Anterior cingulate cortex (tissue), 58 donors: Measurements from ENCODE around the gene LINGO3.
"Not testable (repeated sequence)": the region's sequence is repeated elsewhere in the genome, so short reads cannot be mapped to it uniquely, and the experiment has no call there.

Source experiments
- DNase-seq, 58 donors: peaks; one replicate each; lab custom pipeline; 2025; lab: John Stamatoyannopoulos, UW

Gene LINGO3

GRCh38 chr19:2308114-2308556, at the start of gene LINGO3:
Gene LINGO3, minus strand, starts transcription at chr19:2308154. Its CDS starts 16,378 bp downstream, at chr19:2291776.
- DNase-seq = peak in 3 of 58 donors; percentile 14 to 33 (median 18)

GRCh38 chr19:2356036-2356646, 48.2 kb upstream of the LINGO3 start:
- DNase-seq = no peak

- DNase-seq = no peak
These were observed 47.4 kb upstream of the LINGO3 start for GRCh38 chr19:2355168-2356035.

GRCh38 chr19:2354670-2355069, 46.7 kb upstream of the LINGO3 start:
- DNase-seq = no peak

- no peak for DNase-seq
These were observed 46.1 kb upstream of the LINGO3 start for GRCh38 chr19:2353887-2354592.

GRCh38 chr19:2353159-2353886, 45.4 kb upstream of the LINGO3 start:
- DNase-seq = no peak

- DNase-seq = no peak
These were observed 44.2 kb upstream of the LINGO3 start for GRCh38 chr19:2352121-2352520.

GRCh38 chr19:2351591-2351990, 43.6 kb upstream of the LINGO3 start:
- no peak for DNase-seq

GRCh38 chr19:2350656-2351055, 42.7 kb upstream of the LINGO3 start:
- DNase-seq = no peak

GRCh38 chr19:2349818-2350217, 41.9 kb upstream of the LINGO3 start:
- DNase-seq = not testable (repeated sequence)

- DNase-seq = peak in 2 of 58 donors; percentile 28 to 46
These were observed 38.1 kb upstream of the LINGO3 start for GRCh38 chr19:2345794-2346663.

GRCh38 chr19:2345076-2345475, 37.1 kb upstream of the LINGO3 start:
- no peak for DNase-seq

- DNase-seq = no peak
These were observed 36.5 kb upstream of the LINGO3 start for GRCh38 chr19:2344381-2344870.

GRCh38 chr19:2343289-2343982, 35.5 kb upstream of the LINGO3 start:
- DNase-seq = no peak

GRCh38 chr19:2342656-2343288, 34.8 kb upstream of the LINGO3 start:
- DNase-seq = no peak

- DNase-seq = no peak
These were observed 34.0 kb upstream of the LINGO3 start for GRCh38 chr19:2341982-2342381.

GRCh38 chr19:2341244-2341751, 33.3 kb upstream of the LINGO3 start:
- peak in 3 of 58 donors; percentile 10 to 18 (median 17) for DNase-seq
